Measurements from ENCODE around the gene SGPP1.
"Not testable (repeated sequence)": the region's sequence is repeated elsewhere in the genome, so short reads cannot be mapped to it uniquely, and the experiment has no call there.

Gene SGPP1

DNA sequence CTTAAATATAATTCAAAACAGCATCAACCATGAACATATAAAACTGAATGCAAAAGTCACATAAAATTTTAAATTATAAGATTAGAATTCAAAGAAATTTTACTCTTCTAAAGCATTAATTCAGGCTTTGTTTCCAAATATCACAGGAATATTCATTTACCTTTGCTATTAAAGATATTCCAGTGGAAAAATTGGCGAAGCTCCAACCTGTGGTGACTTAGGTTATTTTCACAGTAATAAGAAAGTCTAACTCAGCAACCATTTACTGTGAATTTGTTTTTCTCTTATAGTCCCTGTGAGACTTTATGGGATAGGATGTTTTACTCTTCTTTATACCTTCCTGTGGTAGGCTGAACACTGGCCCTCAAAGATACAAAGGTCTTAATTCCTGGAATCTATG lies 89.4 kb downstream of the SGPP1 start:
- DNase-seq (ENCODE audit: low read depth in 2 of 2): no peak

DNA sequence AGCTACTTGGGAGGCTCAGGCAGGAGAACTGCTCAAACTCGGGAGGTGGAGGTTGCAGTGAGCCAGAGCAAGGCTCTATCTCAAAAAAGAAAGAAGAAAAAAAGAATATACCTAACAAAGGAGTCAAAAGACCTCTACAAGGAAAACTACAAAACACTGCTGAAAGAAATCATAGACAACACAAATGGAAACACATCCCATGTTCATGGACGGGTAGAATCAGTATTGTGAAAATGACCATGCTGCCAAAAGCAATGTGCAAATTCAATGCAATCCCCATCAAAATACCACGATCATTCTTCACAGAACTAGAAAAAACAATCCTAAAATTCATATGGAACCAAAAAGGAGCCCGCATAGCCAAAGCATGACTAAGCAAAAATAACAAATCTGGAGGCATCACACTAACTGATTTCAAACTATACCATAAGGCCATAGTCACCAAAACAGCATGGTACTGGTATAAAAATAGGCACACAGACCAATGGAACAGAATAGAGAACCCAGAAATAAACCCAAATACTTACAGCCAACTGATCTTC lies 91.7 kb downstream of the SGPP1 start:
- not testable (repeated sequence) for DNase-seq (ENCODE audit: low read depth in 2 of 2)

All from stimulated activated CD4-positive, alpha-beta T cell treated with anti-CD3 and anti-CD28 coated beads, Interleukin-1b, Interleukin-23, amount 100 ng/mL, for 4 hours (primary cell).